BE2C (cell line): ENCODE results near the gene PPP1CA. TPM values are rescaled to one million over a fixed set of nuclear protein-coding genes. Genes with fewer than 3 reads are reported as not detected.

ENCODE experiments used
- DNase-seq: peaks from one replicate; pipeline ENCODE4 v3.0.0-alpha.2; 2020
- H3K27me3 ChIP-seq: fragments of 250-450 bp; sonication (Bioruptor Pico); 2 replicates; pipeline ENCODE4 v1.5.1; 2020; ENCODE audit warnings: mild to moderate bottlenecking
- H3K36me3 ChIP-seq: fragments of 250-450 bp; sonication (Bioruptor Pico); 2 replicates; pipeline ENCODE4 v1.5.1; 2020; ENCODE audit warnings: mild to moderate bottlenecking
- H3K4me1 ChIP-seq: fragments of 250-450 bp; sonication (Bioruptor Pico); 2 replicates; pipeline ENCODE4 v1.5.1; 2020
- H3K4me3 ChIP-seq: 2 replicates; pipeline ENCODE4 v1.5.1; 2011; ENCODE audit warnings: low read depth, low read length
- H3K9me3 ChIP-seq: fragments of 250-450 bp; sonication (Bioruptor Pico); 2 replicates; pipeline ENCODE4 v1.5.1; 2020
- CTCF ChIP-seq: IDR thresholded peaks from 2 replicates; pipeline ENCODE4 v1.5.1; 2012; ENCODE audit warnings: mild to moderate bottlenecking, low read depth, low read length
- polyA plus RNA-seq: library from polyadenylated mRNA; unstranded; fragments of >200 nt; gene quantifications from one replicate; pipeline ENCODE4 v1.2.1, GENCODE V29; 2012; ENCODE audit warnings: low read depth, missing spikeins; ENCODE audit not compliant: insufficient read length, insufficient read depth

The PPP1CA gene
- polyA plus RNA-seq = 497 TPM

- Histone ChIP-seq H3K4me1 (peaks cover 12% of the 10 kb centered on the region), H3K27me3 (no peaks in the 10 kb centered on the region), H3K36me3 (peaks cover 28% of the 10 kb centered on the region), H3K4me3 (peak within 1 kb of the TSS; percentile 73), H3K9me3 (no peaks in the 10 kb centered on the region)
- no peak for TF ChIP-seq CTCF
- peak; percentile 97 for DNase-seq
Observed at GRCh38 chr11:67401495-67402191, at the start of gene PPP1CA. Gene PPP1CA (minus strand): TSS chr11:67401858. CDS start chr11:67401782, 76 bp downstream.

GRCh38 chr11:67450796-67451657 is 49.4 kb upstream of the PPP1CA start:
- Histone ChIP-seq H3K4me3 (no peak overlapping the region), H3K9me3 (no peaks in the 10 kb centered on the region), H3K36me3 (no peaks in the 10 kb centered on the region), H3K4me1 (no peaks in the 10 kb centered on the region), H3K27me3 (no peaks in the 10 kb centered on the region)
- no peak for DNase-seq
- TF ChIP-seq CTCF = no peak

- no peak overlapping the region for H3K4me3 ChIP-seq
- TF ChIP-seq CTCF = no peak
- H3K36me3 ChIP-seq = no peaks in the 10 kb centered on the region
- H3K9me3 ChIP-seq = no peaks in the 10 kb centered on the region
- no peaks in the 10 kb centered on the region for H3K4me1 ChIP-seq
- DNase-seq = no peak
- H3K27me3 ChIP-seq = no peaks in the 10 kb centered on the region
Observed at GRCh38 chr11:67449116-67449844, 47.6 kb upstream of the PPP1CA start.

GRCh38 chr11:67448220-67448609 is 46.6 kb upstream of the PPP1CA start:
- no peak for TF ChIP-seq CTCF
- Histone ChIP-seq H3K4me1 (no peaks in the 10 kb centered on the region), H3K36me3 (no peaks in the 10 kb centered on the region), H3K27me3 (no peaks in the 10 kb centered on the region), H3K4me3 (no peak overlapping the region), H3K9me3 (no peaks in the 10 kb centered on the region)
- DNase-seq = no peak

- H3K36me3 ChIP-seq = 0 out of 2 replicates have a peak, but pooled peaks cover 3% of the 10 kb centered on the region
- no peak for TF ChIP-seq CTCF
- no peaks in the 10 kb centered on the region for H3K4me1 ChIP-seq
- H3K27me3 ChIP-seq = no peaks in the 10 kb centered on the region
- no peak for DNase-seq
- H3K9me3 ChIP-seq = no peaks in the 10 kb centered on the region
- H3K4me3 ChIP-seq = no peak overlapping the region
Observed at GRCh38 chr11:67445515-67445914, 43.9 kb upstream of the PPP1CA start.
